GM20000 (cell line): Measurements from ENCODE around the gene BRPF3.

Source experiments
- DNase-seq: peaks from one replicate; pipeline ENCODE4 v3.0.0; 2012; ENCODE audit warnings: low spot score
- TF ChIP-seq, protein P1 (sequence below): IDR thresholded peaks from 2 replicates; pipeline ENCODE4 v1.5.1; 2012; ENCODE audit warnings: mild to moderate bottlenecking, control low read depth; ENCODE audit errors: extremely low read depth, missing control alignments

Gene BRPF3

DNA sequence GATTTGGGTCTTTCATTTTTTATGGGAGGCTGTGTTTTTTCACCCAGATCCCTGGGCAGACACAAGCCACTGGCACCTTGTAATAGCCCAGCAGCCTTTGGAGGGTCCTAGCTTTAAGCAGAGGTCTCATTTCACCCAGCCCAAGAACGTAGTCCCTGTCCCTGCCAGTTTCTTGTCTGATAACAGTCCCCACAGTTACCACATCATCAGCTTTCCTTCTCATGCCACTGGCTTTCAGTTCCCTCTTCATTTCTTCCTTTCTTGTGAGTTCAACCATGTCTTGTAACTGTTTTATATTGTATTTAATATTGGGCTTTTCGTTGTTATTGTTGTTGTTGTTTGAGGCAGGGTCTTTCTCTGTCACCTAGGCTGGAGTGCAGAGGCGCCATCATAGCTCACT lies 83.9 kb downstream of the BRPF3 start:
- no peak for DNase-seq
- TF ChIP-seq, protein P1, sequence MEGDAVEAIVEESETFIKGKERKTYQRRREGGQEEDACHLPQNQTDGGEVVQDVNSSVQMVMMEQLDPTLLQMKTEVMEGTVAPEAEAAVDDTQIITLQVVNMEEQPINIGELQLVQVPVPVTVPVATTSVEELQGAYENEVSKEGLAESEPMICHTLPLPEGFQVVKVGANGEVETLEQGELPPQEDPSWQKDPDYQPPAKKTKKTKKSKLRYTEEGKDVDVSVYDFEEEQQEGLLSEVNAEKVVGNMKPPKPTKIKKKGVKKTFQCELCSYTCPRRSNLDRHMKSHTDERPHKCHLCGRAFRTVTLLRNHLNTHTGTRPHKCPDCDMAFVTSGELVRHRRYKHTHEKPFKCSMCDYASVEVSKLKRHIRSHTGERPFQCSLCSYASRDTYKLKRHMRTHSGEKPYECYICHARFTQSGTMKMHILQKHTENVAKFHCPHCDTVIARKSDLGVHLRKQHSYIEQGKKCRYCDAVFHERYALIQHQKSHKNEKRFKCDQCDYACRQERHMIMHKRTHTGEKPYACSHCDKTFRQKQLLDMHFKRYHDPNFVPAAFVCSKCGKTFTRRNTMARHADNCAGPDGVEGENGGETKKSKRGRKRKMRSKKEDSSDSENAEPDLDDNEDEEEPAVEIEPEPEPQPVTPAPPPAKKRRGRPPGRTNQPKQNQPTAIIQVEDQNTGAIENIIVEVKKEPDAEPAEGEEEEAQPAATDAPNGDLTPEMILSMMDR: no peak

DNA sequence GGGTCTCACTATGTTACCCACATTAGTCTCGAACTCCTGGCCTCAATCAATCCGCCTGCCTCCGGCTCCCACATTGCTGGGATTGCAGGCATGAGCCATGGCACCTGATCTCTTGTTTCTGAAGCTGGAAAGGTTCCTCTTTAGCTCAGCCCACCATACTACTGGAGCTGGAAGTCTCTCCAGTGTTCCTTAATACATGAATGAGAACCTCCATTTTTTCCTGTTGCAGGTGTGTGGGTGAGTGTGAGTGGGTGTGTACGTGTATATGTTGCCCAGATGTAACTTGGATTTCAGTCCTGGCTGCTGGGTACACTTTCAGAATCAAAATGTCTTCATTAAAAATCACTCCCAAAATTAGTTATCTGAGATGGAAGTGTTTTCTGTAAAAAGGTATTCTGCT lies 84.4 kb downstream of the BRPF3 start:
- no peak for DNase-seq
- TF ChIP-seq, protein P1: no peak
